ENCODE data around the gene GAR1.

DNA sequence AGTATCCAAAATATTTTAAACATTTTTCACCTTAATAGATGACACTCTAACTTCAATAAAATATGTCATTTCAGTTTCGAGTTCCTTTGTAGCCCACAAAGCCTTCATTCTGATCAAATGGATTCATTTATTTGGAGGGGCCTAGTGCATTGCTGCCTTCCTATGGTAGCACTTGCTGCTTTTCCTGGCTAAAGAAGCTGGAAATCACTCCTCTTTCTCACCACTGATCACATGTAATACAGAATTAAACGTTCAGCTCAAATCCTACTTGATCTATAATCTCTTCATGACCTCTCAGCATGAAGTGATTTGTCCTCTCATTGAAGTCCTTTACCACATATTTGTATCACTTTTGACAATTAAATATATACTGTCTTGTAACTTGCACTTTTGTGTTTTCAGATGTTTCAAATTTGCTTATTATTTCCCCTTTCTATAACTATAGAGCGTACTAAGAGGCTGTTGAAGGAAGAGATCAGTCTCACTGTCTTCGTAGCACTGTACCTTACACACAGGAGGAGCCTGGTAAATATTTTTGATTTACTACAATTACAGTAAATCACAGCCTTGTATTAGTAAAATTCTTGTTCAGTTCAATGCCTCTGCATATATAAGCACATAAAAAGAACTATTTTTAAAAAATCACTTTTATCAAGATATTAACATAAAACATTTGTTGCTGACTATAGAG, 14.3 kb upstream of the GAR1 start:
- TF ChIP-seq, protein P1, sequence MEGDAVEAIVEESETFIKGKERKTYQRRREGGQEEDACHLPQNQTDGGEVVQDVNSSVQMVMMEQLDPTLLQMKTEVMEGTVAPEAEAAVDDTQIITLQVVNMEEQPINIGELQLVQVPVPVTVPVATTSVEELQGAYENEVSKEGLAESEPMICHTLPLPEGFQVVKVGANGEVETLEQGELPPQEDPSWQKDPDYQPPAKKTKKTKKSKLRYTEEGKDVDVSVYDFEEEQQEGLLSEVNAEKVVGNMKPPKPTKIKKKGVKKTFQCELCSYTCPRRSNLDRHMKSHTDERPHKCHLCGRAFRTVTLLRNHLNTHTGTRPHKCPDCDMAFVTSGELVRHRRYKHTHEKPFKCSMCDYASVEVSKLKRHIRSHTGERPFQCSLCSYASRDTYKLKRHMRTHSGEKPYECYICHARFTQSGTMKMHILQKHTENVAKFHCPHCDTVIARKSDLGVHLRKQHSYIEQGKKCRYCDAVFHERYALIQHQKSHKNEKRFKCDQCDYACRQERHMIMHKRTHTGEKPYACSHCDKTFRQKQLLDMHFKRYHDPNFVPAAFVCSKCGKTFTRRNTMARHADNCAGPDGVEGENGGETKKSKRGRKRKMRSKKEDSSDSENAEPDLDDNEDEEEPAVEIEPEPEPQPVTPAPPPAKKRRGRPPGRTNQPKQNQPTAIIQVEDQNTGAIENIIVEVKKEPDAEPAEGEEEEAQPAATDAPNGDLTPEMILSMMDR (IDR thresholded peaks at IDR 0.05) = no peak
- no peak for TF ChIP-seq POLR2A (IDR thresholded peaks at IDR 0.05)

Data from testis (tissue), 2 donors.